Brain pericyte (primary cell): ENCODE results near the gene KCNN1.

Experiments
- DNase-seq: peaks from one replicate; pipeline ENCODE4 v3.0.0-alpha.2; 2012; ENCODE audit warnings: low read depth, low spot score

The KCNN1 gene

GRCh38 chr19:17947815-17948513, 18.9 kb upstream of the KCNN1 start:
- peak; percentile 20 for DNase-seq

DNA sequence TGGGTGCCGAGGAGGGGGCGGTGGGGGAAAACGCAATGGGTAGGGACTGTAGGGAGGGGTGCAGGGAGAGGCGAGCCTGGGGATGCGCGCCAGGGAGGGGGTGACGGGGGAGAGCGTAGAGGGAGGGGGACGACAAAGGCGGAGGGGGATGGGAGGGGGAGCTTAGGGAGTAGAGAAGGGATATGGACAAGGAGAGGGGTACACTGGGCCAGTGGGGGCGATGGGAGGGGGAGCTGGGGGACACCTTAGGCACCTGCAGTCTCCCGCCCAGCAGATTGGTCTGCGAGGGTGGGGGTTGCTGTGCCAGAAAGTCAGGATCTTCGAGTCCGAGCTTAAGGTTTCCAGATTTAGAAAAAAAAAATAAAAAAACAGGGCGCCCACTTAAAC, 18.4 kb upstream of the KCNN1 start:
- DNase-seq, result no peak

DNA sequence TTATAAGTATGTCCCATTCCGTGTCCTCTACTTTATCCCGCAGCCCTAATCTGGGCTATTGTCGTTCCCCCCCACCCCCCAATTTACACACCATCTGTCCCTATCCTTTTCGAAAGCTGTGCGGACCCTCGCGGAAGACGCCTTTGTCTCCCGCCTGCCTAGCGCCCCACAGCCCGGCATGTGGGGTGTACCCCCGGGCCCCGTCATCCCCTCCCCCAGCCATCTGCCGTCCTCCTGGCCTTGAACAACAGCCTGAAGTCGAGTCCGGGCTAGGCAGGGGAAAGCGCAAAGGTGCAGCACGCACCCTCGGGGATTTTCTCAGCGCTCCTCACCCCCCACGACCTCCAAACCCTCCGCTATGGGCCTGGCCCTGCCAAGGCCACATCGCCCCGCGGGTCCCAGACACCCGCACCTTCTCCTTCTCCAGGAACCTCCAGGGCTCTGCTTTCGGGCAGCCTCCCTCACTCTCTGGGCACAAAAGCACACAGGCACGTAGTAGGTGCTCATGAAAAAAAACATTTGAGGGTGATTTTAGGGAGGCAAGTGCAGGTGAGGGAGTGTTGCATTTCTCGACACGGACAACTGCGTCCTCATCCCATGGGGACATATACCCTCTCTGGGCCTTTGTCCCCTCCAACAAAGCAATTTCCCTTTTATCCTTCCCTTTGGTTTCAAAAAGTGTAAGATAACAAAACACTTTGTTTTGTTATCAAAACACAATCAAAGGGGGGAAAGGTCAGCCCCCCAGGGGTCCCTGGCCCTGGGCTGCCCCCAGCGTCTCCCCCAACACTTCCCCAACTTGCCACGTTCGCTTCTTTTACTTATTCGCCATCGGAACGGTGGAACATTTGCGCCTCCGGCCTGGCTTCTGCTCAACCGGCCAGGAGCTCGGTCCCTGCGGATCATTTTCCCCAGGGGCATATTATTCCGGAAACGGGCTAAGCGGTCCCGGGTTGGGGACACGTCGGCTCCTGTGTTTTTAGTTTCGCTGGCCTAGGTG, 17.7 kb upstream of the KCNN1 start:
- DNase-seq, result no peak

DNA sequence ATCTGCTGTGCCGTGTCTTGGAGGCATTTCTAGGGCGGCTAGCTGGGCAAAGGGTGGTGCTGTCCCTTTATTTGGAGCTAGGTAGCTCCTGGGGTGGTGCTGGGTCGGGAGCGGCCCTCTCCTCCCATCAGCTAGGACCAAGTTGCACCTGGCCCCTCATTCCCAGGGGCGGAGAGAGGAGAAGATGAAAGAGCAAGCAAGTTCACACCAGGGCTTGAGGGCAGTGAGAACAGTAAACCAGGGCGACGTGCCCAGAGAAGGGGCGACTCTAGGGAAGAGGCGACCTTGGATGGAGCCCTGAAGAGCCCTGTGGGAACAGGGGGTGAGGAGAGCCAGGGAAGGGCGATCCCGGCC, 17.0 kb upstream of the KCNN1 start:
- DNase-seq, result no peak

DNA sequence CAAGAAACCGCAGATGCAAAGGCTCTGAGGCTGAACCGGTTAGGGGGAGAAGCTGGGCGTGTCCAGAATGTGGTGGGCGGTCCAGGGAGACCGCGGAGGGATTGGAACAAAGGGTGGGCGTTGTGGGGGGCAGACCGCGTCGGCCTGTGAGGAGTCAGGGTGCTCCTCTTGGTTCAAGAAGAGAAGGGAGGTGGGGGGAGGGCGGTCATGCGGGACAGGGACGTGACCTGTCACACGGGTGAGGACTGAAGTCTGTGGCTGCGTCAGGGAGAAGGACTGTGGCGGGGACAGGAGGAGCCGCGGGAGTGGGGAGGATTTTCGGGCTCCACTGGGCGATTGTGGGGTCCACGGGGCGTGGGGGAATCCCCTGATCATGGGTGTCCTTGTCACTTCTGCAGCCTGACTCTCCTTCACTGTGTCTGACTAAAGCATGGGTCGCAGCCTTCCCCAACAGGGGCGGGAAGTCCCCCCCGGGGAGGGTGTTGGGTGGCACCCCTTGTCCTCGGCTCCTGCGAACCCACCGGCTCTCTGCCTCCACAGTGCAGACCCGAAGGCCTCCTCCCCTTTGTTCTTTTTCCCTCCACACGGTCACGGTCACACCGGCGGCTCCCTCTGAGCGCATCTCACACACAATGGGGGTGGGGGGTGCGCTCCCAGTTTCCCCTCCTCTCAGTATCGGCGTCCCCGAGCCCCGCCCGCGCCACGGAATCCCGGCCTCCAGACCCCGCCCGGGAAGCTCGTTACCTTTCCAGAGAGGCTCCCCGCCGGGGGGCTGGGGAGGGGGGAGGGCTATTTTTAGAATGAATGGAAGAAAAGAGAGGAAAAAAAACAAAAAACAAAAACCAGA, 16.4 kb upstream of the KCNN1 start:
- DNase-seq, result no peak

GRCh38 chr19:17951157-17951989, 15.5 kb upstream of the KCNN1 start:
- DNase-seq, result no peak

DNA sequence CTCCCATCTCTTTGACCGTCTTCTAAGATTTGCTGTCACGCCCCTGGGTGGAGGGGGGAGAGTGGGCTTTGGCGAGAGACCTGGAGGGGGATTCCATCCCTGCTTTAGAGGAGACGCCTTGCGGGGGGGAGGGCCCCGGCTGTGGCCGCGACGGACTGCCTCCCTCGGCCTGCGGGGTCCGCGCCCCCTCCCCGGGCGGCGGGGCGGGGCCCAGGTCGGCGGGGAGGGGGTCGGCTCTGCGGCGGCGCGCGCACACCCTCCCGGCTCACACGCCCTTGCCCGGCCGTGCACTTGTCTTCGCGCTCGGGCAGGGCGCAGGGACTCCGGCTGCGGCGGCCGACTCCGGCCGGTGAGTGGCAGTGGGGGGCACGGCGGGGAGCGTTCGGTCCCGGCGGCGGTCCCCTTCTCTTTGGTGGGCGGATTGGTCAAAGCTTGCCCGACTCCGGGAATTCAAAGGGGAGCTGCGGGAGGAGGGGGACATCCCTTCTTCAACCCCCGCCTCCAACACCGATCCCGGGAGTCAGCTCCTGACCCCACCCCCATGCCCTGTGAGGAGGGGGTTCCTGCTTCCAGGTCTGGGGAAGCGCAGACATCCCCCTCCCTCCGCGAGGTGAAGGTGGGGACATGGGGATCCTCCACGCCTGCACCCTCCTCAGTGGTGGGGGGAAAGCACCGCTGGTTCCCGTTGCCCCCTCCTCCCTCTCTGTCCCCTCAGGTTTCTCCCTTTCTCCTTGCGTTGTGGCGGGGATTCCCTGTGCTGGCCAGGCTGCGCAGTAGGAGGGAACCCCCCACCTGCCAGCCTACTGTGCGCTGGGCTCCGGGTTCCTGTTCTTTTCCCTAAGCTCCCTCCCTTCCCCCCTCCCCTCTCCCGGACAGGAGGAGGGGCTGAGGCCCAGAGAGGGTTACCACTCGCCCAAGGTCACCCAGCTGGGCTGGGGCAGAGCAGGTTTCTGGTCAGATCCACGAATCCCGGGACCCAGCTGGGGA, 14.6 kb upstream of the KCNN1 start:
- DNase-seq, result no peak

GRCh38 chr19:17953316-17953801, 13.5 kb upstream of the KCNN1 start:
- DNase-seq, result no peak

DNA sequence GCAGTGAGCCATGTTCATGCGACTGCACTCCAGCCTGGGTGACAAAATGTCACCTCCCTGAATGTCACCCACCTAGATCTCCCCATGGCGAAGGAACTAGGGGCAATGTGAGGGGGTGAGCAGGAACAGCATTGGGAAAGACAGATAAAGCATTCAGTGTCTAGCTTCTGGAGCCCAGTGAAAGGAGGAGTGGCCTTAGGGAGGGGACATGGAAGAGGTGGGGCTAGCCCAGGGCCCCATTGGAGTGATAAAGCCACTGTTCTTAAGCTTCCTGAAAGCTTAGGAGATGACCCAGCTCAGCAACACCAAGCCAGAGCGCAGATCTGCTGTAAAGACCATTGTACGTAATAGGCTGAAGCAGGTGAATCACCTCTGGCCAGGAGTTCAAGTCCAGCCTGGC, 13.0 kb upstream of the KCNN1 start:
- no peak for DNase-seq

- DNase-seq, result no peak
These were observed 12.5 kb upstream of the KCNN1 start for GRCh38 chr19:17954401-17954800.

GRCh38 chr19:17957149-17957849, 9.6 kb upstream of the KCNN1 start:
- no peak for DNase-seq

DNA sequence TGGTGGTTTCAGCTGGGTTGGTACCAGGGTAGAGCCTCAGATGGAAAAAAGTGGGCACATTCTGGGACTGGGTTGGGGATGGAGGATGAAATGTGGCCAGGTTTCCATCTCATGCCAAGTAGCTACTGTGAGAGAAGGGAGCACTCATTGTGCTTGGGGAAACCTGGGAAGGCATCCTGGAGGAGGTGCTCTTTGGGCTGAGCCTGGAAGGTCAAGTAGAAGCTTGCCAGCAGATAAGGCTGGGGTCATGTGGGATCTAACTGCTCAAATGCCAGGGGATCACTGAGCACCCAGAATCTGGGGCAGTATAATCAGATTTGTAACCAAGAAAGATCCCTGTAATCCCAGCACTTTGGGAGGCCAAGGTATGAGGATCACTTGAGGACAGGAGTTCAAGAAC, 9.0 kb upstream of the KCNN1 start:
- no peak for DNase-seq

GRCh38 chr19:17963936-17964691, 2.8 kb upstream of the KCNN1 start:
- no peak for DNase-seq

DNA sequence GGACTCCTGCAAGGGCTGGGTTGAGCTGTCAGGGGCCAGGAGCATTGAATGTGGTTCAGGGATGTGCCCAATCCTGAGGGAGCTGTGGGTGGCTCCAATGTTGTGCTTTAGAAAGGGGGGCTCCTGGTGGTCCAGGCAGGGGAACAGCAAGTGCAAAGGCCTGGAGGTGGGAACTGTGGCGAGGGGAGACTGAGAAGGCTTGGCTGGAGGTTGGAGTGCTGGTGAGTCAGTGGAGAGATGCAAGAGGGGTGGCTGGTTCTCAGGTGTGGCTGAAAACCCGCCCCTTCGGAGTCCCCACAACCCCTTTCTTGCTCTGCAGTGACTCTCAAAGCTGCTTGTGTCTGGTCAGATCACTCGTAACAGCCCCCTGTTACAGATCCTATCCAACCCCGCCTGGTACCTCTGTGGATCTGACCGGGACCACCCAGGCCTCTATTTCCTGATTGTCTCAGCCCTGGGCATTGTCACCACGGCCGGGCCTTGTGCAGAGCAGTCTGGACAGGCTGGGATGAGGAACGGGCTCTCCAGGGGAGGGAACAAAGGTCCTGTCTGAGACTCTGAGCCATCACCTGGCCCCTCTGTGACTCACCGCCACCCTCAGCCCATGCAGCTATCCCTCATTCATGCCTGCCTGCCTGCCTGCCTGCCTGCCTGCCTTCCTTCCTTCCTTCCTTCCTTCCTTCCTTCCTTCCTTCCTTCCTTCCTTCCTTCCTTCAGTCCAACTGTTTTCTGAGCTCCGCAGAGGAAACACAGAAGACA, 1.4 kb upstream of the KCNN1 start:
- DNase-seq, result no peak

- no peak for DNase-seq
These were observed 801 bp upstream of the KCNN1 start for GRCh38 chr19:17966129-17966483.

GRCh38 chr19:17967257-17968051, 547 bp downstream of the KCNN1 start:
- DNase-seq, result no peak

GRCh38 chr19:17968362-17968761, 1.5 kb downstream of the KCNN1 start:
- no peak for DNase-seq
